Psoas muscle (tissue), 8 donors: ENCODE data around the gene WNT6. TPM values are rescaled to one million over a fixed set of nuclear protein-coding genes. Genes with fewer than 3 reads are reported as not detected.

Source experiments
- ATAC-seq, 4 donors: fragments of 200-7000 bp; cut with Tn5 transposase; one replicate each; pipeline ENCODE4 v1.9.1; 2020; ENCODE audit warnings: moderate library complexity in 3 of 4, mild to moderate bottlenecking in 2 of 4
- DNase-seq, 2 donors: peaks; one replicate each; pipeline ENCODE4 v3.0.0-alpha.2; 2020
- H3K27ac ChIP-seq: fragments of 200-600 bp; one replicate; pipeline ENCODE4 v1.8.0; 2022
- H3K27me3 ChIP-seq, 3 donors: fragments of 200-600 bp in 1 of 3; one replicate each; pipeline versions ENCODE4 v1.6.1 to v1.8.0; 2013 to 2022; ENCODE audit warnings: low read length in 2 of 3, mild to moderate bottlenecking in 2 of 3, moderate library complexity in 1 of 3; ENCODE audit not compliant: insufficient read depth in 3 of 3
- H3K36me3 ChIP-seq, 2 donors: fragments of 200-600 bp in 1 of 2; one replicate each; pipeline versions ENCODE4 v1.6.1 to v1.8.0; 2013 to 2022; ENCODE audit warnings: low read depth in 1 of 2, mild to moderate bottlenecking in 1 of 2, moderate library complexity in 1 of 2; ENCODE audit not compliant: insufficient read depth in 1 of 2
- H3K4me1 ChIP-seq: fragments of 200-600 bp; one replicate; pipeline ENCODE4 v1.8.0; 2022
- H3K4me3 ChIP-seq: fragments of 200-600 bp; one replicate; pipeline ENCODE4 v1.8.0; 2022; ENCODE audit warnings: mild to moderate bottlenecking
- H3K9me3 ChIP-seq: fragments of 200-600 bp; one replicate; pipeline ENCODE4 v1.8.0; 2022
- WGBS, 3 donors: extraction: QIAGEN DNeasy Blood & Tissue Kit; methylation state at CpG; one replicate each; pipeline versions ENCODE4 v1.1.6 to v1.1.7; 2013; 5-methylcytosine and 5-hydroxymethylcytosine counted together
- intact Hi-C, 2 donors: fragments of 100-400 bp; cut with DNase I; formaldehyde crosslinking; loops; one replicate each; pipeline versions ENCODE4 v1.11.0 to v1.14.2; 2022
- polyA plus RNA-seq, 3 donors: library from polyadenylated mRNA; stranded (reverse); fragments of 200-250 nt; gene quantifications; one replicate each; pipeline ENCODE4 v1.2.3, GENCODE V29; 2013
- total RNA-seq, 4 donors: library from RNA; stranded (reverse); fragmentation: NEBNext Ultra II Directional in 2 of 4; extraction: Animal tissue kit (Norgen Biotek cat#: 25700) in 2 of 4; gene quantifications; one replicate each; pipeline versions ENCODE4 v1.2.1 to v1.2.4, GENCODE V29; 2021 to 2023
- TF ChIP-seq, protein P1 (sequence below): fragments of 200-600 bp; IDR thresholded peaks from one replicate; pipeline ENCODE4 v1.8.0; 2022; ENCODE audit warnings: antibody characterized with exemption
- donor health status: healthy with polysubstance abuse.
- donor health status: DM: no; HTN: no; CAD: no; lungs with moderate emphysema.
- donor health status: Bipolar disorder and iron deficiency.
- donor health status: healthy.
- donor health status: DM: yes; HTN: yes; CAD: no.
- donor health status: DM: no; HTN: no; CAD: no.
- donor health status: DM: no; HTN: no; CAD: no.
- donor health status: DM: yes; HTN: yes; CAD: no.

WNT6 gene
- total and polyA plus RNA-seq, 7 donors = 0.05 to 1.0 (median 0.20) TPM

DNA sequence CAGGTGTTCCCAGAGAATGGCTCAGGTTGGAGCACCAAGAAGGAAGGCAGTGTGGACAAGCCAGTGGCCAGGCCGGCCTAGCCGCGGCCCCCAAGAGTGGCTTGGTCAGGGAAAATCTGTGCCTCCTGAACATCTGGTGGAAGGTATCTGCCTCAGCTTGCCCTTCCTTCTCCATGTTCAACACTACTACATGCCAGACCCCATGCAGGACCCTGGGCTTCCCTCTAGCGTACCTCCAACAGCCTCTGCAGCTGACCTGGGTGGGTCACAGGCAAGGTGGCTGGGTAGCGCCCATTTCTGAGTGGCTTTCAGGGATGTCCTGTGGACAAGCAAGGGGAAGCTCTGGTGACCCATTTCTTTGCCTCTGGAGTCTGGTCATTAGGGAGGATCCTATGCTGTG is 28.7 kb downstream of the WNT6 start:
- Histone ChIP-seq H3K27ac (no peak overlapping the region), H3K9me3 (no peaks in the 10 kb centered on the region), H3K4me1 (peaks cover 5% of the 10 kb centered on the region), H3K4me3 (no peak overlapping the region), H3K36me3 (no peaks in the 10 kb centered on the region), H3K27me3 (peaks cover 0 to 15% (median 0%) of the 10 kb centered on the region in 3 donors)
- TF ChIP-seq, protein P1, sequence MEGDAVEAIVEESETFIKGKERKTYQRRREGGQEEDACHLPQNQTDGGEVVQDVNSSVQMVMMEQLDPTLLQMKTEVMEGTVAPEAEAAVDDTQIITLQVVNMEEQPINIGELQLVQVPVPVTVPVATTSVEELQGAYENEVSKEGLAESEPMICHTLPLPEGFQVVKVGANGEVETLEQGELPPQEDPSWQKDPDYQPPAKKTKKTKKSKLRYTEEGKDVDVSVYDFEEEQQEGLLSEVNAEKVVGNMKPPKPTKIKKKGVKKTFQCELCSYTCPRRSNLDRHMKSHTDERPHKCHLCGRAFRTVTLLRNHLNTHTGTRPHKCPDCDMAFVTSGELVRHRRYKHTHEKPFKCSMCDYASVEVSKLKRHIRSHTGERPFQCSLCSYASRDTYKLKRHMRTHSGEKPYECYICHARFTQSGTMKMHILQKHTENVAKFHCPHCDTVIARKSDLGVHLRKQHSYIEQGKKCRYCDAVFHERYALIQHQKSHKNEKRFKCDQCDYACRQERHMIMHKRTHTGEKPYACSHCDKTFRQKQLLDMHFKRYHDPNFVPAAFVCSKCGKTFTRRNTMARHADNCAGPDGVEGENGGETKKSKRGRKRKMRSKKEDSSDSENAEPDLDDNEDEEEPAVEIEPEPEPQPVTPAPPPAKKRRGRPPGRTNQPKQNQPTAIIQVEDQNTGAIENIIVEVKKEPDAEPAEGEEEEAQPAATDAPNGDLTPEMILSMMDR = no peak
- ATAC-seq = no peak
- intact Hi-C loops = no loop called here
- WGBS, 3 donors = 78 to 97% (median 96%) methylated on average over 5 of the region's 5 CpGs
- DNase-seq = no peak

DNA sequence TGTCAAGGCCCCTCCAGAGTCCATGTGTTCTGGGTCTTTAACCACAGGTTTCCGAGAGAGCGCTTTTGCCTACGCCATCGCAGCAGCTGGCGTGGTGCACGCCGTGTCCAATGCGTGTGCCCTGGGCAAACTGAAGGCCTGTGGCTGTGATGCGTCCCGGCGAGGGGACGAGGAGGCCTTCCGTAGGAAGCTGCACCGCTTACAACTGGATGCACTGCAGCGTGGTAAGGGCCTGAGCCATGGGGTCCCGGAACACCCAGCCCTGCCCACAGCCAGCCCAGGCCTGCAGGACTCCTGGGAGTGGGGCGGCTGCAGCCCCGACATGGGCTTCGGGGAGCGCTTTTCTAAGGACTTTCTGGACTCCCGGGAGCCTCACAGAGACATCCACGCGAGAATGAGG is 30.3 kb downstream of the WNT6 start:
- ATAC-seq (no peak), DNase-seq (no peak)
- WGBS, 3 donors = 86 to 89% (median 89%) methylated on average over 23 of the region's 23 CpGs
- Histone ChIP-seq H3K36me3 (no peaks in the 10 kb centered on the region), H3K4me1 (peaks cover 6% of the 10 kb centered on the region), H3K27ac (no peak overlapping the region), H3K9me3 (no peaks in the 10 kb centered on the region), H3K27me3 (peaks cover 0 to 26% (median 9%) of the 10 kb centered on the region in 3 donors), H3K4me3 (no peak overlapping the region)
- TF ChIP-seq, protein P1 = no peak
- intact Hi-C loops = no loop called here

DNA sequence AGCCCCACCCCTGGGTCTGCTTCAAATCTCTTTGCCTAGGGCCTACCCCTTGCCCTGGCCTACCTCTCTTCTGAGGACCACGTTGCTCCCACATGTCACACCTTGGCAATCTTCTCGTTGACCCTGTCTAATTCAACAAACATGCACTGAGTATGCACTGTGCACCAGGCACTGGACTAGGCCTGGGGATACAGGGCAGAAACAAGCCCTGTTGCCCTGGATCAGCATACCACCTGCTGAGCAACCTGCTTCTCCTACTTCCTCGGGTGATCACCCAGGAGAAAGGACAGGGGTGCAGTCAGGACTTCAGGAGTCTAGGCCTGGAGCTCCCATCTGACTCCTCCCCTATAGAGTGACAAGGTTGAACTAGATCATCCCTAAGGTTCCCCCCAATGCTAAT is 30.8 kb downstream of the WNT6 start:
- intact Hi-C loops = no loop called here
- WGBS, 3 donors = 77 to 85% (median 81%) methylated on average over 3 of the region's 3 CpGs
- DNase-seq (no peak), ATAC-seq (no peak)
- H3K27ac ChIP-seq = no peak overlapping the region
- no peaks in the 10 kb centered on the region for H3K9me3 ChIP-seq
- H3K27me3 ChIP-seq = peaks cover 0 to 31% (median 11%) of the 10 kb centered on the region in 3 donors
- H3K36me3 ChIP-seq = no peaks in the 10 kb centered on the region
- H3K4me1 ChIP-seq = peaks cover 6% of the 10 kb centered on the region
- TF ChIP-seq, protein P1 = no peak
- no peak overlapping the region for H3K4me3 ChIP-seq

DNA sequence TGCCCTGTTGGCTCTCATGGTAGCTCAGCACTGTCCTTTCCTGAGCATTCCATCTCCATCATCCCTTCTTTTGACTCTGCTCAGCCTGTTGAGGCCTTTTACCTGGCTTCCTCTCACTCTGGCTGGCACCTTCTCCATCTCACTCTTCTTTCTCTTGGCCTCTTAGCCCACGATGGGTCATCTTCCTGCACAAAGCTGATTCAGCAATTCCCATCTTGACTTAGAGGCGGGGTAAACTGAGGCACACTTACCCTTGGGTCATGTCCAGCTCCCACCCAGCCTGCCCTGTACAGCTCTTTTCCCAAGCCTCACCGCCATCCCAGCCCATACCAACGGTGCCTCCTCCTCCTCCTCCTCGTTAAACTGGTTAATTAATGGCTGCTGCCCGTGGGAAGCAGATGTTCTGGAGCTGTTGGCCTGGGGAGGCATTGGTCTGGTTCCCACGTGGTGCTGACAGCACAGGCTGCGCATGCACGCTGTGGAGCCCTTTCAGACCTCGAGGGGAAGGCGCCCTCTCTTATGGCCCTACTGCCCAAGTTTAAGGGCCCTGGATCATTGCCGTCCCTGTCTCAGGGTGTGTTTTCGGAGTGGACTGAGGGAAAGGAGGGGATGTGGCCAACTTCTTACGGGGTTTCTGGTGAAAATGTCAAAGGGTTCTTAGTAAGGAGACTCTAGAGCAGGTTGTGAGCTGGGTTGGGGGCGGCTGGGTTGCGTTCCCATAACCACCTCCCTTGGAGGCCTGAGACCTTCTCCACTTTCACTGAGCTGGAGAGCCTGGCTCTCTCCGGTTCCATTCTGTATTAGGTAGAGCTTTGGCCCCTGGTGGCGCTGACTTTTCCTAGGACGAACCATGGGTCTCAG is 31.9 kb downstream of the WNT6 start:
- intact Hi-C loops = no loop called here
- Histone ChIP-seq H3K36me3 (no peaks in the 10 kb centered on the region), H3K9me3 (no peaks in the 10 kb centered on the region), H3K4me1 (peaks cover 6% of the 10 kb centered on the region), H3K27ac (no peak overlapping the region), H3K4me3 (no peak overlapping the region), H3K27me3 (peaks cover 0 to 40% (median 12%) of the 10 kb centered on the region in 3 donors)
- DNase-seq (no peak), ATAC-seq (no peak)
- TF ChIP-seq, protein P1 = no peak
- 59 to 67% (median 65%) methylated on average over 19 of the region's 19 CpGs for WGBS, 3 donors
